ENCODE measurements around the gene ANKRD6. TPM values are rescaled to one million over a fixed set of nuclear protein-coding genes. Genes with fewer than 3 reads are reported as not detected.
A peak's percentile ranks its signal among the peaks of the same experiment; 100 is the strongest.

The ANKRD6 gene
- total RNA-seq, 4 donors from 2014 or later, result 0.57 to 11.6 (median 3.0) TPM

- TF ChIP-seq POLR2A (IDR thresholded peaks at IDR 0.05), result no peak
- no peak for TF ChIP-seq CTCF (IDR thresholded peaks at IDR 0.05)
- H3K36me3 ChIP-seq, result no peaks in the 10 kb centered on the region
- no peaks in the 10 kb centered on the region for H3K27me3 ChIP-seq
- H3K4me3 ChIP-seq, result no peak overlapping the region
- H3K9me3 ChIP-seq, result no peaks in the 10 kb centered on the region
- H3K4me1 ChIP-seq, result peaks cover 0 to 17% (median 2%) of the 10 kb centered on the region in 4 donors
- DNase-seq, result no peak
- H3K27ac ChIP-seq, result no peak overlapping the region
These were observed 18.7 kb upstream of the ANKRD6 start for GRCh38 chr6:89414215-89414614.

DNA sequence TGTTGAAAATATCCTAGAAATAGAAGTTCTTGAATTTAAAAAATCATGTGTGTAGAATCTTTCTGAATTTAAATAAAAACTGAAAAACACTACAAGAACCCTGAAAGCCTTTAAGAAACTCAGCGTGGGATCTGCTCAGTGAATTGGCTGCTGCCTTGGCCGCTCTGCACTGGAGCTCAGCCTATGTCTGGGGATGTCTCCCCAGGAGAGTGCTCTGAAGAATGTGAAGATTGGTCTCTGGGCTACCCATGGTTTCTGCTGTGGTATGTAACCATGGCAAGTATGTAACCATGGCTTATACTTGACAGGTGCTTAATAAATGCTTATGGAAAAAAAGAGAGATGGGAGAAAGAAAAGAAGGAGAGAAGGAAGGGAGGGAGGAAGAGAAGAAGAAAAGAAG is 17.8 kb upstream of the ANKRD6 start:
- H3K4me1 ChIP-seq, result peaks cover 0 to 17% (median 2%) of the 10 kb centered on the region in 4 donors
- no peak overlapping the region for H3K27ac ChIP-seq
- H3K9me3 ChIP-seq, result no peaks in the 10 kb centered on the region
- no peak for TF ChIP-seq CTCF (IDR thresholded peaks at IDR 0.05)
- TF ChIP-seq POLR2A (IDR thresholded peaks at IDR 0.05), result no peak
- H3K36me3 ChIP-seq, result no peaks in the 10 kb centered on the region
- DNase-seq, result no peak
- H3K27me3 ChIP-seq, result no peaks in the 10 kb centered on the region
- no peak overlapping the region for H3K4me3 ChIP-seq

GRCh38 chr6:89416796-89417195 is 16.2 kb upstream of the ANKRD6 start:
- TF ChIP-seq POLR2A (IDR thresholded peaks at IDR 0.05) (no peak), CTCF (IDR thresholded peaks at IDR 0.05) (no peak)
- Histone ChIP-seq H3K9me3 (no peaks in the 10 kb centered on the region), H3K4me3 (no peak overlapping the region), H3K27ac (no peak overlapping the region), H3K36me3 (no peaks in the 10 kb centered on the region), H3K27me3 (no peaks in the 10 kb centered on the region), H3K4me1 (peaks cover 0 to 10% (median 2%) of the 10 kb centered on the region in 4 donors)
- DNase-seq, result no peak

GRCh38 chr6:89430201-89430962 is 2.6 kb upstream of the ANKRD6 start:
- DNase-seq, result no peak
- Histone ChIP-seq H3K27ac (no peak overlapping the region), H3K27me3 (no peaks in the 10 kb centered on the region), H3K4me3 (no peak overlapping the region), H3K9me3 (no peaks in the 10 kb centered on the region), H3K36me3 (no peaks in the 10 kb centered on the region), H3K4me1 (peaks cover 0 to 12% (median 5%) of the 10 kb centered on the region in 4 donors)
- TF ChIP-seq POLR2A (IDR thresholded peaks at IDR 0.05) (no peak), CTCF (IDR thresholded peaks at IDR 0.05) (no peak)

GRCh38 chr6:89433252-89434149 is 549 bp downstream of the ANKRD6 start:
- Histone ChIP-seq H3K27ac (peak overlapping the region in 2 of 4 donors; percentile 4 to 62), H3K9me3 (no peaks in the 10 kb centered on the region), H3K36me3 (no peaks in the 10 kb centered on the region), H3K4me3 (peak overlapping the region; percentile 62 to 90 (median 71)), H3K4me1 (peaks cover 0 to 12% (median 5%) of the 10 kb centered on the region in 4 donors), H3K27me3 (no peaks in the 10 kb centered on the region)
- TF ChIP-seq POLR2A (IDR thresholded peaks at IDR 0.05), result no peak
- no peak for TF ChIP-seq CTCF (IDR thresholded peaks at IDR 0.05)
- peak; percentile 47 to 59 (median 56) for DNase-seq
